Thyroid gland (tissue), 4 donors: ENCODE measurements around the gene NEDD1. TPM values are rescaled to one million over a fixed set of nuclear protein-coding genes. Genes with fewer than 3 reads are reported as not detected.

Experiments
- DNase-seq, 2 donors: peaks; one replicate each; pipeline ENCODE4 v3.0.0-alpha.2; 2019
- H3K27ac ChIP-seq, 3 donors: fragments of 200-600 bp; sonication (generic); 1 replicate in 2 of 3; 2 replicates in 1 of 3; pipeline ENCODE4 v1.5.1; 2016 to 2019; ENCODE audit warnings: mild to moderate bottlenecking in 1 of 3, moderate library complexity in 1 of 3
- H3K27me3 ChIP-seq: fragments of 200-600 bp; sonication (generic); one replicate; pipeline ENCODE4 v1.5.1; 2019
- H3K36me3 ChIP-seq, 2 donors: fragments of 200-600 bp; sonication (generic); one replicate each; pipeline ENCODE4 v1.5.1; 2016 to 2019
- H3K4me1 ChIP-seq, 2 donors: fragments of 200-600 bp; sonication (generic); one replicate each; pipeline ENCODE4 v1.5.1; 2017 to 2019
- H3K4me3 ChIP-seq, 3 donors: fragments of 200-600 bp; sonication (generic); replicated peaks in 1 of 3; 1 replicate in 2 of 3; 2 replicates in 1 of 3; pipeline ENCODE4 v1.5.1; 2016; ENCODE audit warnings: mild to moderate bottlenecking in 1 of 3
- H3K9me3 ChIP-seq: fragments of 200-600 bp; sonication (generic); one replicate; pipeline ENCODE4 v1.5.1; 2017
- POLR2A ChIP-seq, 2 donors: fragments of 450-650 bp; IDR thresholded peaks; one replicate each; pipeline ENCODE4 v1.6.1; 2017; ENCODE audit warnings: antibody characterized with exemption in 2 of 2, mild to moderate bottlenecking in 2 of 2, moderate library complexity in 1 of 2
- WGBS, 2 donors: methylation state at CpG; one replicate each; pipeline ENCODE4 v1.1.5; 2017; 5-methylcytosine and 5-hydroxymethylcytosine counted together
- intact Hi-C: fragments of 100-400 bp; cut with DNase I; formaldehyde crosslinking; loops from one replicate; pipeline ENCODE4 v1.15.1; 2023
- total RNA-seq, 4 donors: library from RNA; depleted of rRNA; stranded (reverse); fragments of >200 nt; gene quantifications; one replicate each; pipeline ENCODE4 v1.2.3, GENCODE V29; 2016
- TF ChIP-seq, protein P1 (sequence below), 6 experiments: fragments of 200-600 bp in 3 of 6; fragments of 450-650 bp in 3 of 6; sonication (generic) in 3 of 6; IDR thresholded peaks; one replicate each; pipeline ENCODE4 v1.5.1; 2016 to 2019; ENCODE audit warnings: antibody characterized with exemption in 6 of 6, mild to moderate bottlenecking in 2 of 6, inconsistent platforms in 1 of 6, moderate library complexity in 1 of 6

The NEDD1 gene
- total RNA-seq, 4 donors from 2014 or later: 17.2 to 27.7 (median 18.3) TPM

DNA sequence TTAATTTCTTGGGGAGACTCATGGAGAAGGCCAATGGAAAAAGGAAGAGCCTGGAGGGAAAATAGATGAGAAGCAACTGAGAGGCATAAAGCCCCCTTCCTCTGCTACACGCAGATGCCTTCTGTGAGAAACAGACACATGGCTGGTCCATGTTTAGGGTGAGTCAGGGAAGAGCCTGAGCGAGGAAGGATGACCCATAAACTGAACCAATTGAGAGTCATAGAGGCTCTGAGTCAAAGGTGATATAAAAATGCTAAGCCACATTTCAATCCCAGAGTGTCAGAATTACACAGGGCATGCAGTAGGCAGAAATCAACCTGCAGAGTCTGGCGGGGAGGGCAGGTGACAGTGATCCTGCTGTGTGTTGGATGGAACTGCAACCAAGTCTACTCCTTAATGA lies 30.1 kb upstream of the NEDD1 start:
- no peak overlapping the region for H3K4me3 ChIP-seq
- H3K27me3 ChIP-seq: peaks cover 3% of the 10 kb centered on the region
- DNase-seq: no peak
- TF ChIP-seq POLR2A (IDR thresholded peaks at IDR 0.05): no peak
- TF ChIP-seq, protein P1, sequence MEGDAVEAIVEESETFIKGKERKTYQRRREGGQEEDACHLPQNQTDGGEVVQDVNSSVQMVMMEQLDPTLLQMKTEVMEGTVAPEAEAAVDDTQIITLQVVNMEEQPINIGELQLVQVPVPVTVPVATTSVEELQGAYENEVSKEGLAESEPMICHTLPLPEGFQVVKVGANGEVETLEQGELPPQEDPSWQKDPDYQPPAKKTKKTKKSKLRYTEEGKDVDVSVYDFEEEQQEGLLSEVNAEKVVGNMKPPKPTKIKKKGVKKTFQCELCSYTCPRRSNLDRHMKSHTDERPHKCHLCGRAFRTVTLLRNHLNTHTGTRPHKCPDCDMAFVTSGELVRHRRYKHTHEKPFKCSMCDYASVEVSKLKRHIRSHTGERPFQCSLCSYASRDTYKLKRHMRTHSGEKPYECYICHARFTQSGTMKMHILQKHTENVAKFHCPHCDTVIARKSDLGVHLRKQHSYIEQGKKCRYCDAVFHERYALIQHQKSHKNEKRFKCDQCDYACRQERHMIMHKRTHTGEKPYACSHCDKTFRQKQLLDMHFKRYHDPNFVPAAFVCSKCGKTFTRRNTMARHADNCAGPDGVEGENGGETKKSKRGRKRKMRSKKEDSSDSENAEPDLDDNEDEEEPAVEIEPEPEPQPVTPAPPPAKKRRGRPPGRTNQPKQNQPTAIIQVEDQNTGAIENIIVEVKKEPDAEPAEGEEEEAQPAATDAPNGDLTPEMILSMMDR (IDR thresholded peaks at IDR 0.05): no peak
- WGBS, 2 donors: 88 to 93% methylated on average over 3 of the region's 3 CpGs
- no peaks in the 10 kb centered on the region for H3K9me3 ChIP-seq
- intact Hi-C loops: no loop called here
- H3K36me3 ChIP-seq: no peaks in the 10 kb centered on the region
- no peaks in the 10 kb centered on the region for H3K4me1 ChIP-seq
- H3K27ac ChIP-seq: no peak overlapping the region

DNA sequence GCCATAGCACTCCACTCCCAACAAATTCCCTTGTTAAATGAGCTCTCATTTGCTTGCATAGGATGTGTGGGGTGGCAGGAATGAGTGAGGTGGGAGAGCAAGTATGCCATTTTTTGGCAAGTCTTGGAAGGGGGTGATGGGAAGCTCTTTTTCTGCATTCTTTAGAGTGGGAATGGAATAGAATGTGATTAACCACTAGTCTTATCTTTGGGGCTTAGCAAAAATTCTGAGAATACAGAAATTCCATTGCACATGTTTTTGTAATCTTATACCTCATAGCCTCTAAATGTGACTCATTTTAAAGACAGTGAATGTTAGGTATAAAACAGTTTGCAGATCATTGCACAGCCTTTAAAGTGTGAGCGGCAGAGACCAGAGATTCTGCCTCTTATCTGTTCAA lies 28.4 kb upstream of the NEDD1 start:
- intact Hi-C loops: no loop called here
- no peaks in the 10 kb centered on the region for H3K4me1 ChIP-seq
- 86 to 89% methylated on average over 1 of the region's 1 CpG for WGBS, 2 donors

DNA sequence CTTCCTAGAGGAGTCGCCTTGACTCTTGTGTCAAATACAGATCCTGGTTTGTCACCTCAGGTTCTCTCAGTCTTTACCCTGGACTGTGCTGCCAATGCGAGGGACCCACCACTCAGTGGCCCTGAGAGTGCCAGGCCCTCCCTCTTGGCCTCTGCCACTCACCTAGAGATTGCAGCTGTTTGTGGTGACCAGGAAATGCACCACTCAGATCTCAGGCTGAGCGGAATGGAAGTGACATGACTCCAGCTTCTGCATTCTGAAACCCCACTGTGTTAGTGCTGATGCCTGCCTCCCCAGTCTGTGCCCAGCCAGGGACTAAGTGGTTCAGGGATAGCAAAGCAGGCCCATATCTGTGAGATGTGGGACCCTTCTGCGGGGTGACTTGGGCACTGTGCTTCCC lies 27.8 kb upstream of the NEDD1 start:
- no peaks in the 10 kb centered on the region for H3K36me3 ChIP-seq
- 80 to 96% methylated on average over 3 to 4 of the region's 4 CpGs for WGBS, 2 donors
- no peaks in the 10 kb centered on the region for H3K27me3 ChIP-seq
- intact Hi-C loops: no loop called here
- DNase-seq: no peak
- H3K9me3 ChIP-seq: no peaks in the 10 kb centered on the region
- no peak overlapping the region for H3K27ac ChIP-seq
- H3K4me3 ChIP-seq: no peak overlapping the region
- H3K4me1 ChIP-seq: no peaks in the 10 kb centered on the region
- TF ChIP-seq, protein P1 (IDR thresholded peaks at IDR 0.05): no peak
- TF ChIP-seq POLR2A (IDR thresholded peaks at IDR 0.05): no peak

More for the DNA sequence above, 28.4 kb upstream of the NEDD1 start:
- no peak for DNase-seq
- H3K27ac ChIP-seq: no peak overlapping the region
- no peak overlapping the region for H3K4me3 ChIP-seq
- TF ChIP-seq, protein P1 (IDR thresholded peaks at IDR 0.05): no peak
- no peak for TF ChIP-seq POLR2A (IDR thresholded peaks at IDR 0.05)
- peaks cover under 1% of the 10 kb centered on the region for H3K27me3 ChIP-seq
- H3K36me3 ChIP-seq: no peaks in the 10 kb centered on the region
- no peaks in the 10 kb centered on the region for H3K9me3 ChIP-seq

DNA sequence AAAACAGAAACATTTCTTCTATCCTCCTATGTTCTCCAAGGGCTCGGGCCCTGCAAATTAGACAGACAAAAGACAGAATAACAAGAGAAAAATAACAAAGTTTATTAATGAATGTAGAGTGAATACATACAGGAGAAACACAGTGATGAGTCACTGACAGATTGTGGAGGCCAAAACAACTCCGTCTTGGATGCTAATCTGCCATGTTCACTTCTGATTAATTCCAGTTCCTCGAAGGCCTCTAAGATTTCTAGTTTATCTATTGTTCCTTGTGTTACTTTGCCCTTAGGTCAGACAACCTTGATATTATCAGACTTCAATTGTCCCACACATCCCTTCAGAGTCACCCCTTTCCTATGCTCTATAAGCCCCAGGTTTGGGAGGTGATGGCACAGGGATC lies 26.8 kb upstream of the NEDD1 start:
- no peaks in the 10 kb centered on the region for H3K27me3 ChIP-seq
- H3K27ac ChIP-seq: no peak overlapping the region
- TF ChIP-seq, protein P1 (IDR thresholded peaks at IDR 0.05): no peak
- TF ChIP-seq POLR2A (IDR thresholded peaks at IDR 0.05): no peak
- intact Hi-C loops: no loop called here
- H3K4me1 ChIP-seq: no peaks in the 10 kb centered on the region
- no peak for DNase-seq
- no peaks in the 10 kb centered on the region for H3K36me3 ChIP-seq
- no peaks in the 10 kb centered on the region for H3K9me3 ChIP-seq
- 90 to 91% methylated on average over 3 of the region's 3 CpGs for WGBS, 2 donors
- H3K4me3 ChIP-seq: no peak overlapping the region

DNA sequence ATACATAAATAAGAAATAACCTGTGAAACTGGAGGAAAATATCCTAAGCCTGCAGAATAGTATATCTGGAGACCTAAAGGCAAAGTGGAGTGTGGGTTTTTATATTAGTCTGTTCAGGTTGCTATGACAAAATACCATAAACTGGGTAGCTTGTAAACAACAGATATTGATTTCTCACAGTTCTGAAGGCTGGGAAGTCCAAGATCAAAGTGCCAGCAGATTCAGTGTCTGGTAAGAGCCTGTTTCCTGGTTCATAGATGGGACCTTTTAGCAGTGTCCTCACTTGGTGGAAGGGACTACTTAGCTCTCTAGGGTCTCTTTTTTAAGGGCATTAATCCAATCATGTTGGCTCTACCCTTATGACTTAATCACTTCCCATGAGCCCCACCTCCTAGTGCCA lies 25.4 kb upstream of the NEDD1 start:
- no peaks in the 10 kb centered on the region for H3K27me3 ChIP-seq
- no peak overlapping the region for H3K27ac ChIP-seq
- intact Hi-C loops: no loop called here
- H3K9me3 ChIP-seq: no peaks in the 10 kb centered on the region
- H3K4me3 ChIP-seq: no peak overlapping the region
- no peaks in the 10 kb centered on the region for H3K36me3 ChIP-seq
- TF ChIP-seq POLR2A (IDR thresholded peaks at IDR 0.05): no peak
- TF ChIP-seq, protein P1 (IDR thresholded peaks at IDR 0.05): no peak
- H3K4me1 ChIP-seq: no peaks in the 10 kb centered on the region
- DNase-seq: no peak
